Stomach (tissue), 9 donors: ENCODE data around the gene ERH. TPM values are rescaled to one million over a fixed set of nuclear protein-coding genes. Genes with fewer than 3 reads are reported as not detected.

Experiments used
- DNase-seq, 2 donors: peaks; one replicate each; pipeline versions ENCODE4 v3.0.0 to v3.0.0-alpha.2; 2013 to 2019
- H3K27ac ChIP-seq, 5 donors: fragments of 200-600 bp in 4 of 5; sonication (generic) in 4 of 5; one replicate each; pipeline ENCODE4 v1.5.1; 2013 to 2019; ENCODE audit warnings: mild to moderate bottlenecking in 1 of 5, moderate library complexity in 1 of 5
- H3K27me3 ChIP-seq, 3 donors: fragments of 200-600 bp; sonication (generic); one replicate each; pipeline ENCODE4 v1.5.1; 2017 to 2019; ENCODE audit warnings: mixed run types in 1 of 3
- H3K36me3 ChIP-seq, 4 donors: fragments of 200-600 bp; sonication (generic); 1 replicate in 3 of 4; 2 replicates in 1 of 4; pipeline ENCODE4 v1.5.1; 2016 to 2019
- H3K4me1 ChIP-seq, 4 donors: fragments of 200-600 bp; sonication (generic); one replicate each; pipeline ENCODE4 v1.5.1; 2016 to 2019
- H3K4me3 ChIP-seq, 4 donors: fragments of 200-600 bp; sonication (generic) in 3 of 4; one replicate each; pipeline ENCODE4 v1.5.1; 2016 to 2019; ENCODE audit warnings: mild to moderate bottlenecking in 1 of 4
- H3K9me3 ChIP-seq, 4 donors: fragments of 200-600 bp; sonication (generic); one replicate each; pipeline ENCODE4 v1.5.1; 2016 to 2019
- EP300 ChIP-seq: sonication (generic); formaldehyde crosslinking; IDR thresholded peaks from one replicate; pipeline ENCODE4 v1.6.1; 2017; ENCODE audit warnings: antibody characterized with exemption
- POLR2A ChIP-seq, 4 donors: fragments of 450-650 bp; IDR thresholded peaks; one replicate each; pipeline ENCODE4 v1.6.1; 2016; ENCODE audit warnings: antibody characterized with exemption in 4 of 4, control low read depth in 2 of 4, mild to moderate bottlenecking in 1 of 4, moderate library complexity in 1 of 4
- POLR2AphosphoS5 ChIP-seq, 3 donors: sonication (generic); formaldehyde crosslinking; IDR thresholded peaks; one replicate each; pipeline ENCODE4 v1.6.1; 2016; ENCODE audit warnings: antibody characterized with exemption in 3 of 3
- WGBS, 5 donors: extraction: QIAGEN DNeasy Blood & Tissue Kit in 3 of 5; methylation state at CpG; one replicate each; pipeline versions ENCODE4 v1.1.5 to v1.1.7; 2013 to 2018; 5-methylcytosine and 5-hydroxymethylcytosine counted together
- intact Hi-C: fragments of 100-400 bp; cut with DNase I; formaldehyde crosslinking; loops from one replicate; pipeline ENCODE4 v1.15.1; 2023; ENCODE audit warnings: low total_unique reads
- polyA plus RNA-seq, 3 donors: library from polyadenylated mRNA; stranded (reverse); fragments of 200-250 nt; gene quantifications; one replicate each; pipeline ENCODE4 v1.2.3, GENCODE V29; 2013
- total RNA-seq, 5 donors: library from RNA; depleted of rRNA; stranded (reverse); fragments of >200 nt; gene quantifications; one replicate each; pipeline versions ENCODE4 v1.1.0 to v1.2.3, GENCODE V29; 2014 to 2016
- TF ChIP-seq, protein P1 (sequence below), 7 experiments: fragments of 450-650 bp in 4 of 7; fragments of 200-600 bp in 3 of 7; sonication (generic) in 3 of 7; IDR thresholded peaks; one replicate each; pipeline ENCODE4 v1.5.1; 2016 to 2019; ENCODE audit warnings: antibody characterized with exemption in 7 of 7, control low read depth in 2 of 7, mild to moderate bottlenecking in 1 of 7
- donor health status: healthy with polysubstance abuse.
- donor health status: Bipolar disorder and iron deficiency.
- donor health status: healthy.

The ERH gene
- total and polyA plus RNA-seq, 8 donors, result 12.5 to 159 (median 97.8) TPM

DNA sequence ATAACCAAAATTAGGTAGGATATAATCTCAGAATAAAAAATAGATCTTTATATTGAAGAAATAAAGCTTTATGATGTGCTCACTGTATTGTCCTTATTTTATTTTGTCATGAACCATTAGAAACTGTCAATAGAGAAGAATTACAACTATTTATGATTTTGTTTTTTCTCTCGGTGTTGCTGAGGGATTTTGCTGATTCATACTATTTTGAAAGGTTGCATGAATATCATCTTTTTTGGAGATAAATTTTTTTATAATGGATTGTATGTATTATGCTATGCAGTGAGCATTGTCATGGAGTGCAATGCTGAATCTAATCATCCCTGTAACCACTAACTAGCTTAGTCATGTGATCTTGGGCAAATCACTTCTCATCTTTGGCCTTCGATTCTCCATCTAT is 15.4 kb upstream of the ERH start:
- WGBS, 5 donors, result 89 to 93% (median 90%) methylated on average over 2 of the region's 2 CpGs
- Histone ChIP-seq H3K27me3 (no peaks in the 10 kb centered on the region), H3K9me3 (no peaks in the 10 kb centered on the region), H3K27ac (no peak overlapping the region), H3K36me3 (no peaks in the 10 kb centered on the region), H3K4me3 (no peak overlapping the region), H3K4me1 (peaks cover 0 to 23% (median 0%) of the 10 kb centered on the region in 4 donors)
- intact Hi-C loops, result no loop called here
- TF ChIP-seq POLR2A (IDR thresholded peaks at IDR 0.05) (no peak), POLR2AphosphoS5 (IDR thresholded peaks at IDR 0.05) (no peak), EP300 (no peak)
- TF ChIP-seq, protein P1, sequence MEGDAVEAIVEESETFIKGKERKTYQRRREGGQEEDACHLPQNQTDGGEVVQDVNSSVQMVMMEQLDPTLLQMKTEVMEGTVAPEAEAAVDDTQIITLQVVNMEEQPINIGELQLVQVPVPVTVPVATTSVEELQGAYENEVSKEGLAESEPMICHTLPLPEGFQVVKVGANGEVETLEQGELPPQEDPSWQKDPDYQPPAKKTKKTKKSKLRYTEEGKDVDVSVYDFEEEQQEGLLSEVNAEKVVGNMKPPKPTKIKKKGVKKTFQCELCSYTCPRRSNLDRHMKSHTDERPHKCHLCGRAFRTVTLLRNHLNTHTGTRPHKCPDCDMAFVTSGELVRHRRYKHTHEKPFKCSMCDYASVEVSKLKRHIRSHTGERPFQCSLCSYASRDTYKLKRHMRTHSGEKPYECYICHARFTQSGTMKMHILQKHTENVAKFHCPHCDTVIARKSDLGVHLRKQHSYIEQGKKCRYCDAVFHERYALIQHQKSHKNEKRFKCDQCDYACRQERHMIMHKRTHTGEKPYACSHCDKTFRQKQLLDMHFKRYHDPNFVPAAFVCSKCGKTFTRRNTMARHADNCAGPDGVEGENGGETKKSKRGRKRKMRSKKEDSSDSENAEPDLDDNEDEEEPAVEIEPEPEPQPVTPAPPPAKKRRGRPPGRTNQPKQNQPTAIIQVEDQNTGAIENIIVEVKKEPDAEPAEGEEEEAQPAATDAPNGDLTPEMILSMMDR (IDR thresholded peaks at IDR 0.05), result no peak
- DNase-seq, result no peak

GRCh38 chr14:69408331-69408960 is 10.3 kb upstream of the ERH start:
- Histone ChIP-seq H3K4me3 (no peak overlapping the region), H3K4me1 (peaks cover 0 to 29% (median 0%) of the 10 kb centered on the region in 4 donors), H3K36me3 (no peaks in the 10 kb centered on the region), H3K9me3 (no peaks in the 10 kb centered on the region), H3K27ac (no peak overlapping the region), H3K27me3 (no peaks in the 10 kb centered on the region)
- DNase-seq, result no peak
- intact Hi-C loops, result no loop called here
- TF ChIP-seq EP300 (no peak), POLR2AphosphoS5 (IDR thresholded peaks at IDR 0.05) (no peak), POLR2A (IDR thresholded peaks at IDR 0.05) (no peak)
- TF ChIP-seq, protein P1 (IDR thresholded peaks at IDR 0.05), result no peak
- WGBS, 5 donors, result 67 to 79% (median 78%) methylated on average over 2 of the region's 2 CpGs

- DNase-seq, result no peak
Observed at GRCh38 chr14:69405762-69406161, 7.7 kb upstream of the ERH start.

GRCh38 chr14:69404883-69405282 is 6.8 kb upstream of the ERH start:
- 87 to 91% (median 89%) methylated on average over 5 of the region's 5 CpGs for WGBS, 5 donors
- Histone ChIP-seq H3K4me3 (no peak overlapping the region), H3K4me1 (peaks cover 15 to 50% (median 21%) of the 10 kb centered on the region in 4 donors), H3K9me3 (no peaks in the 10 kb centered on the region), H3K36me3 (no peaks in the 10 kb centered on the region), H3K27ac (no peak overlapping the region), H3K27me3 (no peaks in the 10 kb centered on the region)
- no peak for DNase-seq
- intact Hi-C loops, result no loop called here
- TF ChIP-seq, protein P1 (IDR thresholded peaks at IDR 0.05), result no peak
- no peak for TF ChIP-seq EP300

More at GRCh38 chr14:69405762-69406161, 7.7 kb upstream of the ERH start:
- intact Hi-C loops, result no loop called here
- no peak overlapping the region for H3K4me3 ChIP-seq
- no peaks in the 10 kb centered on the region for H3K9me3 ChIP-seq
- peaks cover 6 to 48% (median 12%) of the 10 kb centered on the region in 4 donors for H3K4me1 ChIP-seq
- no peak for TF ChIP-seq POLR2A (IDR thresholded peaks at IDR 0.05)
- TF ChIP-seq POLR2AphosphoS5 (IDR thresholded peaks at IDR 0.05), result no peak
- TF ChIP-seq EP300, result no peak
- TF ChIP-seq, protein P1 (IDR thresholded peaks at IDR 0.05), result no peak
- no peak overlapping the region for H3K27ac ChIP-seq
- no peaks in the 10 kb centered on the region for H3K27me3 ChIP-seq
- no peaks in the 10 kb centered on the region for H3K36me3 ChIP-seq
